A673 (cell line): ENCODE data around the gene MPHOSPH9. TPM values are rescaled to one million over a fixed set of nuclear protein-coding genes. Genes with fewer than 3 reads are reported as not detected.

ENCODE experiments used
- BruUV-seq: library from RNA; stranded (reverse); fragments of 400-500 nt; replicated peaks from 2 replicates; lab custom pipeline; 2021; lab: Mats Ljungman, UMichigan
- CTCF ChIA-PET: fragments of 300-600 bp; sonication (Branson Sonifier 250); formaldehyde crosslinking; loops from one replicate; lab custom pipeline; 2022; ENCODE audit warnings: antibody characterized with exemption; lab: Charles Lee
- POLR2A ChIA-PET: fragments of 300-600 bp; sonication (Branson Sonifier 250); formaldehyde crosslinking; loops from one replicate; lab custom pipeline; 2022; ENCODE audit warnings: antibody characterized with exemption; ENCODE audit not compliant: low non-redundant PET; lab: Charles Lee
- DNase-seq: peaks from one replicate; pipeline ENCODE4 v3.0.0-alpha.2; 2015; ENCODE audit warnings: low spot score
- H3K27ac ChIP-seq: fragments of 200-600 bp; sonication (generic); 2 replicates; pipeline ENCODE4 v1.5.1; 2016; ENCODE audit warnings: mixed run types, low read depth, mild to moderate bottlenecking, mixed read lengths, antibody characterized with exemption, low read length; ENCODE audit not compliant: poor library complexity, severe bottlenecking
- H3K27me3 ChIP-seq: fragments of 200-600 bp; sonication (generic); replicated peaks from 2 replicates; pipeline ENCODE4 v1.6.1; 2017; ENCODE audit warnings: mixed run types, low read depth, mild to moderate bottlenecking, mixed read lengths, antibody characterized with exemption, low read length; ENCODE audit not compliant: insufficient read depth, poor library complexity
- H3K36me3 ChIP-seq: fragments of 200-600 bp; sonication (generic); 2 replicates; pipeline ENCODE4 v1.6.1; 2016; ENCODE audit warnings: mixed run types, mild to moderate bottlenecking, mixed read lengths, antibody characterized with exemption, low read length; ENCODE audit not compliant: insufficient read depth, poor library complexity, severe bottlenecking
- H3K4me1 ChIP-seq: fragments of 200-600 bp; sonication (generic); 2 replicates; pipeline ENCODE4 v1.6.1; 2017; ENCODE audit warnings: mixed run types, mild to moderate bottlenecking, mixed read lengths, antibody characterized with exemption, low read length; ENCODE audit not compliant: insufficient read depth, poor library complexity, severe bottlenecking
- H3K4me3 ChIP-seq: fragments of 200-600 bp; sonication (generic); 2 replicates; pipeline ENCODE4 v1.5.1; 2016; ENCODE audit warnings: low read depth, mixed run types, mild to moderate bottlenecking, mixed read lengths, low read length; ENCODE audit not compliant: poor library complexity, severe bottlenecking
- H3K9me3 ChIP-seq: fragments of 200-600 bp; sonication (generic); 2 replicates; pipeline ENCODE4 v1.6.1; 2016; ENCODE audit warnings: mixed run types, low read depth, mild to moderate bottlenecking, mixed read lengths, antibody characterized with exemption, low read length; ENCODE audit not compliant: poor library complexity, severe bottlenecking
- CTCF ChIP-seq: fragments of 300-800, 200-600 bp; sonication (generic); conservative IDR thresholded peaks from 2 replicates; pipeline ENCODE4 v1.5.1; 2017; ENCODE audit warnings: low read depth, mild to moderate bottlenecking, antibody characterized with exemption, low read length, moderate library complexity, mixed read lengths
- EZH2 ChIP-seq: fragments of 200-600 bp; sonication (generic); IDR thresholded peaks from 2 replicates; pipeline ENCODE4 v1.6.1; 2017; ENCODE audit warnings: borderline replicate concordance, low read depth, mild to moderate bottlenecking, mixed read lengths, antibody characterized with exemption, low read length; ENCODE audit not compliant: poor library complexity, severe bottlenecking
- intact Hi-C: fragments of 100-400 bp; cut with micrococcal nuclease; formaldehyde crosslinking; loops from one replicate; pipeline ENCODE4 v1.10.0; 2022; ENCODE audit not compliant: unreplicated experiment
- total RNA-seq: library from RNA; stranded (reverse); gene quantifications from 2 replicates; pipeline ENCODE4 v1.2.3, GENCODE V29; 2021

Gene MPHOSPH9
- total RNA-seq, 1 experiment from 2014 or later, result 80.8 TPM

GRCh38 chr12:123238330-123238682 is 5.4 kb upstream of the MPHOSPH9 start:
- intact Hi-C loops, result loop anchor here (5.0 to 10.0 kb wide), 3 partner anchors 196 to 364 kb away; partner anchors contain the start of gene ARL6IP4
- Histone ChIP-seq H3K4me1 (peaks cover 30% of the 10 kb centered on the region), H3K27ac (no peak overlapping the region), H3K9me3 (no peaks in the 10 kb centered on the region), H3K27me3 (no peaks in the 10 kb centered on the region), H3K4me3 (no peak overlapping the region), H3K36me3 (no peaks in the 10 kb centered on the region)
- TF ChIP-seq EZH2 (no peak), CTCF (no peak)
- CTCF ChIA-PET, result interaction anchor here (0.6 to 1.5 kb wide), 9 partner anchors 11 to 379 kb away, joined by 3 to 11 read pairs (median 3); no protein-coding TSS in a partner anchor
- no TSS peak for BruUV-seq
- POLR2A ChIA-PET, result interaction anchor here (0.6 kb wide), 1 partner anchor 265 kb away, joined by 3 read pairs; no protein-coding TSS in a partner anchor
- no peak for DNase-seq

GRCh38 chr12:123237646-123238329 is 4.8 kb upstream of the MPHOSPH9 start:
- H3K4me1 ChIP-seq, result peaks cover 28% of the 10 kb centered on the region
- H3K27ac ChIP-seq, result peak overlapping the region; percentile 32
- POLR2A ChIA-PET, result interaction anchor here (0.6 kb wide), 1 partner anchor 264 kb away, joined by 3 read pairs; no protein-coding TSS in a partner anchor
- peak; percentile 82 for TF ChIP-seq CTCF
- TF ChIP-seq EZH2, result no peak
- H3K4me3 ChIP-seq, result no peak overlapping the region
- peak; percentile 66 for DNase-seq
- intact Hi-C loops, result loop anchor here (5.0 to 10.0 kb wide), 3 partner anchors 195 to 363 kb away; partner anchors contain the start of gene ARL6IP4
- CTCF ChIA-PET, result interaction anchor here (0.6 to 1.5 kb wide), 12 partner anchors 11 to 674 kb away, joined by 3 to 11 read pairs (median 3); no protein-coding TSS in a partner anchor
- no peaks in the 10 kb centered on the region for H3K27me3 ChIP-seq
- no peaks in the 10 kb centered on the region for H3K36me3 ChIP-seq
- BruUV-seq, result no TSS peak
- H3K9me3 ChIP-seq, result no peaks in the 10 kb centered on the region

- TF ChIP-seq CTCF, result no peak
- TF ChIP-seq EZH2, result no peak
- BruUV-seq, result TSS peak; percentile 53
- H3K9me3 ChIP-seq, result no peaks in the 10 kb centered on the region
- ChIA-PET CTCF (interaction anchor here (0.5 to 1.0 kb wide), 4 partner anchors 14 to 385 kb away, joined by 3 to 10 read pairs (median 4); no protein-coding TSS in a partner anchor), POLR2A (interaction anchor here (0.5 to 0.7 kb wide), 3 partner anchors 10 to 739 kb away, joined by 3 to 6 read pairs (median 3); partner anchors contain the start of gene CCDC92)
- no peaks in the 10 kb centered on the region for H3K27me3 ChIP-seq
- H3K4me3 ChIP-seq, result peak overlapping the region; percentile 86
- intact Hi-C loops, result loop anchor here (2.0 to 10.0 kb wide), 3 partner anchors 155 to 359 kb away; partner anchors contain the start of gene ABCB9
- H3K4me1 ChIP-seq, result peaks cover 22% of the 10 kb centered on the region
- peak; percentile 37 for DNase-seq
- H3K36me3 ChIP-seq, result peaks cover 5% of the 10 kb centered on the region
- H3K27ac ChIP-seq, result peak overlapping the region; percentile 88
These were observed 766 bp upstream of the MPHOSPH9 start for GRCh38 chr12:123233505-123234308.
